Panc1 (cell line): Measurements from ENCODE around the gene PTGDS. TPM values are rescaled to one million over a fixed set of nuclear protein-coding genes. Genes with fewer than 3 reads are reported as not detected.

Source experiments
- ATAC-seq: fragments of 200-7000 bp; cut with Tn5 transposase; 2 replicates; pipeline ENCODE4 v1.9.1; 2020; ENCODE audit warnings: mild to moderate bottlenecking, moderate library complexity
- Bru-seq: library from RNA; stranded (reverse); fragments of 400-500 nt; gene quantifications from one replicate; lab custom pipeline; 2021; lab: Mats Ljungman, UMichigan
- BruChase-seq, 2 experiments: library from RNA; stranded (reverse); fragments of 400-500 nt; gene quantifications; one replicate each; lab custom pipeline; 2021; lab: Mats Ljungman, UMichigan
- BruUV-seq: library from RNA; stranded (reverse); fragments of 400-500 nt; replicated peaks from 2 replicates; lab custom pipeline; 2021; lab: Mats Ljungman, UMichigan
- CTCF ChIA-PET: fragments of 300-600 bp; sonication (Branson Sonifier 250); formaldehyde crosslinking; loops from one replicate; lab custom pipeline; 2022; ENCODE audit warnings: antibody characterized with exemption; lab: Charles Lee
- POLR2A ChIA-PET: fragments of 300-600 bp; sonication (Branson Sonifier 250); formaldehyde crosslinking; loops from one replicate; lab custom pipeline; 2022; ENCODE audit warnings: antibody characterized with exemption; lab: Charles Lee
- DNase-seq: peaks from one replicate; pipeline ENCODE4 v3.0.0-alpha.2; 2010; ENCODE audit warnings: low read depth, low spot score
- H3K27ac ChIP-seq: 2 replicates; pipeline ENCODE4 v1.5.1; 2011; ENCODE audit warnings: mild to moderate bottlenecking, low read length, inconsistent platforms
- H3K27me3 ChIP-seq: fragments of 200-500 bp; sonication (Bioruptor generic); 2 replicates; pipeline ENCODE4 v1.6.0; 2014; ENCODE audit warnings: low read length, inconsistent platforms; ENCODE audit not compliant: control insufficient read depth, insufficient read depth
- H3K36me3 ChIP-seq: fragments of 200-500 bp; sonication (Bioruptor generic); 2 replicates; pipeline ENCODE4 v1.5.1; 2014; ENCODE audit warnings: inconsistent platforms, mild to moderate bottlenecking, low read length, moderate library complexity; ENCODE audit not compliant: control insufficient read depth, insufficient read depth
- H3K4me1 ChIP-seq: 2 replicates; pipeline ENCODE4 v1.5.1; 2011; ENCODE audit warnings: inconsistent platforms, mild to moderate bottlenecking, low read length, moderate library complexity; ENCODE audit not compliant: control insufficient read depth, insufficient read depth
- H3K4me3 ChIP-seq, 2 experiments: 2 replicates each; pipeline ENCODE4 v1.5.1; 2011 to 2012; ENCODE audit warnings: low read depth in 2 of 2, low read length in 2 of 2, mild to moderate bottlenecking in 2 of 2, inconsistent platforms in 1 of 2, moderate library complexity in 1 of 2
- H3K9me3 ChIP-seq: fragments of 200-500 bp; sonication (Bioruptor generic); 2 replicates; pipeline ENCODE4 v1.5.1; 2014; ENCODE audit warnings: low read depth, mild to moderate bottlenecking, inconsistent platforms, low read length, moderate library complexity; ENCODE audit not compliant: control insufficient read depth, insufficient read depth
- CTCF ChIP-seq: fragments of 450-650 bp; IDR thresholded peaks from 2 replicates; pipeline ENCODE4 v1.5.1; 2017; ENCODE audit warnings: mild to moderate bottlenecking
- POLR2AphosphoS5 ChIP-seq: IDR thresholded peaks from 2 replicates; pipeline ENCODE4 v1.6.1; 2012; ENCODE audit warnings: mild to moderate bottlenecking, low read depth, low read length, moderate library complexity
- REST ChIP-seq, 2 experiments: IDR thresholded peaks; 2 replicates each; pipeline ENCODE4 v1.6.1; 2011 to 2012; ENCODE audit warnings: low read depth in 2 of 2, control low read depth in 1 of 2, low read length in 1 of 2, mild to moderate bottlenecking in 1 of 2, moderate library complexity in 1 of 2; ENCODE audit not compliant: insufficient read depth in 1 of 2
- SIN3A ChIP-seq: IDR thresholded peaks from 2 replicates; pipeline ENCODE4 v1.6.1; 2012; ENCODE audit warnings: low read depth, mild to moderate bottlenecking, low read length, moderate library complexity, borderline replicate concordance; ENCODE audit not compliant: insufficient read depth
- TCF7L2 ChIP-seq: IDR thresholded peaks from 2 replicates; pipeline ENCODE4 v1.6.1; 2011; ENCODE audit warnings: mild to moderate bottlenecking, low read depth, low read length, inconsistent platforms
- in situ Hi-C: cut with HindIII; loops from 2 replicates; pipeline ENCODE4 v1.10.0; 2016; ENCODE audit warnings: low sequenced_read_pairs, low pct_unique_long_range_greater_than_20kb
- intact Hi-C: fragments of 100-400 bp; cut with micrococcal nuclease; formaldehyde crosslinking; loops from one replicate; pipeline ENCODE4 v1.10.0; 2022; ENCODE audit not compliant: unreplicated experiment
- long read RNA-seq: library from polyadenylated mRNA; unstranded; transcript quantifications from one replicate; pipeline ENCODE4 v2.0.0, GENCODE V29; 2021; ENCODE audit not compliant: unreplicated experiment
- polyA plus RNA-seq: library from polyadenylated mRNA; unstranded; fragments of >200 nt; gene quantifications from one replicate; pipeline ENCODE4 v1.2.1, GENCODE V29; 2012; ENCODE audit warnings: missing spikeins; ENCODE audit not compliant: insufficient read length
- total RNA-seq: library from RNA; stranded (reverse); gene quantifications from one replicate; pipeline ENCODE4 v1.2.1, GENCODE V29; 2021; ENCODE audit not compliant: unreplicated experiment

The PTGDS gene
- total RNA-seq: 13.7 TPM
- polyA plus RNA-seq: 15.8 TPM
- Bru-seq, nascent RNA: percentile 41 among the genes with signal in this experiment
- percentile 38 among the genes with signal in this experiment for BruChase-seq, experiment 1, labeled RNA remaining after a 2-hour chase
- BruChase-seq, experiment 2, labeled RNA remaining after a 6-hour chase: percentile 53 among the genes with signal in this experiment
- long read RNA-seq, partial matches to known transcripts: 1 of 3 reads
- long read RNA-seq, other reads (novel, unspliced or antisense): 1 of 3 reads

- POLR2A ChIA-PET: no interaction called here
- in situ Hi-C loops: no loop called here
Observed at GRCh38 chr9:136977223-136977622, at the start of gene PTGDS. Gene PTGDS (plus strand): TSS chr9:136977504. CDS start chr9:136977579, 75 bp downstream.

DNA sequence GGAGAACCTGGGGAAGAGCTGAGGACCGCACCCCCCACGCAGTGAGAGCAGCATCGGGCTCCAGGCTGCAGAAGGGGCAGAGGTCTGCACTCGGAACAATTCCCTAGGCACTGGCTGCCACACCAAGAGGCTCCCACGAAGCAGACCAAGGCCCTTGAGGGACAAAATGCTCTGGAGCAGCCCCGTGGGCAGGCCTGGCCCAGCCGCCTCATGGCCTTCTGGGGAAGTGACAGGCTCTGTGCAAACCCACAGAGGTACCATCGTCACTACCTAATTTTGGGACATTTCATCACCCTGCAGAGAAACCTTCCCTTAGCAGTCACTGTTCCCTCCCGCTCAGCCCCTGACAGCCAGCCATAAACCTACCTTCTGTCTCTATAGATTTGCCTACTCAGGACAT lies 48.7 kb upstream of the PTGDS start:
- intact Hi-C loops (no loop called here), in situ Hi-C loops (no loop called here)
- DNase-seq (no peak), ATAC-seq (peak; percentile 23; the same call in 1 of the 2 replicates)
- no peak overlapping the region for H3K27ac ChIP-seq
- POLR2A ChIA-PET: no interaction called here
- H3K9me3 ChIP-seq: no peaks in the 10 kb centered on the region
- no peak overlapping the region for H3K4me3 ChIP-seq
- H3K27me3 ChIP-seq: no peaks in the 10 kb centered on the region
- CTCF ChIA-PET: no interaction called here
- H3K4me1 ChIP-seq: no peaks in the 10 kb centered on the region
- TF ChIP-seq CTCF (no peak), TCF7L2 (no peak), POLR2AphosphoS5 (no peak), REST (IDR thresholded peaks at IDR 0.05; ENCODE audit: insufficient read depth in 1 of 2, low read depth in 2 of 2, low read length in 1 of 2) (no peak), SIN3A (no peak)
- no TSS peak for BruUV-seq
- H3K36me3 ChIP-seq: peaks cover 4% of the 10 kb centered on the region

More at GRCh38 chr9:136977223-136977622, at the start of gene PTGDS:
- H3K9me3 ChIP-seq: no peaks in the 10 kb centered on the region
- CTCF ChIA-PET: no interaction called here
- BruUV-seq: no TSS peak
- intact Hi-C loops: no loop called here
- H3K36me3 ChIP-seq: no peaks in the 10 kb centered on the region
- no peak for DNase-seq
- TF ChIP-seq SIN3A (no peak), CTCF (no peak), POLR2AphosphoS5 (no peak), REST (IDR thresholded peaks at IDR 0.05; ENCODE audit: insufficient read depth in 1 of 2, low read depth in 2 of 2, low read length in 1 of 2) (no peak), TCF7L2 (no peak)
- no peaks in the 10 kb centered on the region for H3K4me1 ChIP-seq
- H3K27me3 ChIP-seq: no peaks in the 10 kb centered on the region
- peak; percentile 12 for ATAC-seq
- no peak within 1 kb of the TSS for H3K27ac ChIP-seq
- H3K4me3 ChIP-seq: peak within 1 kb of the TSS; percentile 51 to 54
